ENCODE measurements around the gene GOLGA3. TPM values are rescaled to one million over a fixed set of nuclear protein-coding genes. Genes with fewer than 3 reads are reported as not detected.

The GOLGA3 gene
- total and polyA plus RNA-seq, 12 donors, result 10.8 to 46.1 (median 34.8) TPM

DNA sequence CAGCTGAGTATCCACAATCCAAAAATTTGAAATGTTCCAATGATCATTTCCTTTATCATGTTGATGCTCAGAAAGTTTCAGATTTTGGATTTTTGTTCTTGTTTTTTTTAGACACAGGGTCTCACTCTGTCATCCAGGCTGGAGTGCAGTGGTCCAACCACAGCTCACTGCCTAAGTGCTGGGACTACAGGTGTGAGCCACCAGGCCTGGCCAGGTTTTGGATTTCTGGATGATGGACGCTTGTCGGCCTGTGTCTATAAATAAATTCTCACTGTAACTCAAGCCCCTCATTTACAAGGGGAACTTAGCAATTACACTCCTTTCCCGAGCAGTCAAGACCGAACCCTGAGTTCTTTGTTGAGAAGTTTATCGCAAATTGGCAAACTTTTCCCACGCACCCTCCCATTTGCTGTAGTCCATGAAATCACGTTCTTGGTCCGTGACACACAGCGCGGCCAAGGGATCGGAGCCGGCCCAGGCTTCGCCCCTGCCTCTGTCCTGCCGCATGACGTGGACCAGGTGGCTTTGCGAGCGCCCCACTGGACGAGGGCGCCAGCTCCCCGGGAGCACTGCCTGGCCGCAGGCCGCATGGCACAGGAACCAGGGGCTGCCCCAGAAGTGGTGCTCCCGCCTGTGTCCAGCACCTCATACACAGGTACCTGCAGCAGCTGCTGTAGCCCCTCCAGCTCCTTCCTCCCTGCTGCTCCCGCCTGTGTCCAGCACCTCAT is 53.0 kb downstream of the GOLGA3 start:
- intact Hi-C loops (cut with DNase I), result loop anchor here in 1 of 10 donors (10.0 kb wide), 1 partner anchor 49 kb away; the partner anchor contains the start of gene GOLGA3

DNA sequence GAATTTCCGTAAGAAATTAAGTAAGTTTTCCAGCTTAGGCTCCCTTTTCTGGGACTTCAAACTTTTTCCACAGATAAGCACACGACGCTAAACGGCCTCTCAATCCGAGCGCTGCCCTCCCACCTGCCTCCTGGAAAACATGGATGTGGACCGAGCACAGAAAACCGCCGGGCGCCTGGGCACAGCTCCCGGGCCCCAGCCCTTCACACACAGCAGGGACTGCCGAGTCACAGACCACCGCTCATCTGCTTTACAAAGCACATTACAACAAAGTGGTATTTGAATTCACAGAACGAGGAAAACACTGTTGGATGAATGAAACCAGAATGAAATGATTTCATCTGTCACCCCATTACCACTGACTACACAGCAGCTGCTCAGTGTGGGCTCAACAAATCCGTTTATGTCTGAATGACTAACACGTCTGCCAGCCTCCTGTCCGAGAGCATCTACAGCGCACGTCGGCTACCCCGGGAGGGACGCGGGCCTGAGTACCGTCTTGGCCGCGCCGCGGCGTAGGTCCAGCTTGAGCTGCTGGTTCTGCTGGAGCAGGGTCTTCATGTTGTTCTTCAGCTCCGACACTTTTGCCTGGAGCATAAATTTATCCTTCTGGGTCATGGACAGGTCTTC is 53.9 kb downstream of the GOLGA3 start:
- peaks cover 0 to 29% (median 9%) of the 10 kb centered on the region in 9 donors for H3K4me1 ChIP-seq
- no peak for DNase-seq
- intact Hi-C loops (cut with DNase I), result loop anchor here in 1 of 10 donors (10.0 kb wide), 1 partner anchor 50 kb away; the partner anchor contains the start of gene GOLGA3
- H3K27ac ChIP-seq, result no peak overlapping the region
- WGBS, 2 donors, result 90 to 91% methylated on average over 30 of the region's 30 CpGs
- H3K27me3 ChIP-seq, result no peaks in the 10 kb centered on the region
- TF ChIP-seq, protein P1, sequence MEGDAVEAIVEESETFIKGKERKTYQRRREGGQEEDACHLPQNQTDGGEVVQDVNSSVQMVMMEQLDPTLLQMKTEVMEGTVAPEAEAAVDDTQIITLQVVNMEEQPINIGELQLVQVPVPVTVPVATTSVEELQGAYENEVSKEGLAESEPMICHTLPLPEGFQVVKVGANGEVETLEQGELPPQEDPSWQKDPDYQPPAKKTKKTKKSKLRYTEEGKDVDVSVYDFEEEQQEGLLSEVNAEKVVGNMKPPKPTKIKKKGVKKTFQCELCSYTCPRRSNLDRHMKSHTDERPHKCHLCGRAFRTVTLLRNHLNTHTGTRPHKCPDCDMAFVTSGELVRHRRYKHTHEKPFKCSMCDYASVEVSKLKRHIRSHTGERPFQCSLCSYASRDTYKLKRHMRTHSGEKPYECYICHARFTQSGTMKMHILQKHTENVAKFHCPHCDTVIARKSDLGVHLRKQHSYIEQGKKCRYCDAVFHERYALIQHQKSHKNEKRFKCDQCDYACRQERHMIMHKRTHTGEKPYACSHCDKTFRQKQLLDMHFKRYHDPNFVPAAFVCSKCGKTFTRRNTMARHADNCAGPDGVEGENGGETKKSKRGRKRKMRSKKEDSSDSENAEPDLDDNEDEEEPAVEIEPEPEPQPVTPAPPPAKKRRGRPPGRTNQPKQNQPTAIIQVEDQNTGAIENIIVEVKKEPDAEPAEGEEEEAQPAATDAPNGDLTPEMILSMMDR (IDR thresholded peaks at IDR 0.05), result no peak
- no peak for ATAC-seq
- H3K9me3 ChIP-seq, result no peaks in the 10 kb centered on the region
- peaks cover 0 to 98% (median 62%) of the 10 kb centered on the region in 9 donors for H3K36me3 ChIP-seq
- no peak overlapping the region for H3K4me3 ChIP-seq

More for the DNA sequence above, 53.0 kb downstream of the GOLGA3 start:
- Histone ChIP-seq H3K4me1 (peaks cover 0 to 21% (median 9%) of the 10 kb centered on the region in 9 donors), H3K27me3 (no peaks in the 10 kb centered on the region), H3K27ac (peak overlapping the region in 1 of 10 donors; percentile 15), H3K36me3 (peaks cover 4 to 98% (median 68%) of the 10 kb centered on the region in 9 donors), H3K4me3 (no peak overlapping the region), H3K9me3 (no peaks in the 10 kb centered on the region)
- DNase-seq (no peak), ATAC-seq (no peak)
- TF ChIP-seq, protein P1 (IDR thresholded peaks at IDR 0.05), result no peak
- 93 to 94% methylated on average over 23 to 24 of the region's 24 CpGs for WGBS, 2 donors

DNA sequence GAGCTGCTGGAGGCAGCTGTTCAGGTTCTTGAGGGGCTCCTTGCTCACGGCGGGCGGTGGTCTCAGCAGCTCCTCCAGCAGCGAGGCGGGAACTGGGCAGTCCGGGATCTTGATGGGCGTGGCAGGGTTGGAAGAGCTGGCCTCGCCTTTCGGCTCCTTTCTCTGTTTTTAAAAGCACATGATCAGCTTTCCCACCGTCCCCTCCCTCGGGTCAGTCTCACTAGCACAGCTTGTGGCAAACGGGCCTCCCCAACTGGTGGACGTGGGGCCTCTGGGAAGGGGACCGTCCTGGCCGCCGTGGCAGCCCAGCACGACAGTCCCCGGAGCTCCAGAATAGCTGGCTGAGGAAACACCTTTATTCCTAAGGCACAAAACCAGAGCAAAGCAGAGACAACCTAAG is 54.5 kb downstream of the GOLGA3 start:
- no peak for ATAC-seq
- no peak for DNase-seq
- H3K36me3 ChIP-seq, result peaks cover 0 to 100% (median 62%) of the 10 kb centered on the region in 9 donors
- peaks cover 0 to 35% (median 9%) of the 10 kb centered on the region in 9 donors for H3K4me1 ChIP-seq
- no peak overlapping the region for H3K27ac ChIP-seq
- no peaks in the 10 kb centered on the region for H3K9me3 ChIP-seq
- intact Hi-C loops (cut with DNase I), result loop anchor here in 1 of 10 donors (10.0 kb wide), 1 partner anchor 51 kb away; the partner anchor contains the start of gene GOLGA3
- WGBS, 2 donors, result 89 to 92% methylated on average over 18 of the region's 18 CpGs
- no peaks in the 10 kb centered on the region for H3K27me3 ChIP-seq
- TF ChIP-seq, protein P1 (IDR thresholded peaks at IDR 0.05), result no peak
- H3K4me3 ChIP-seq, result no peak overlapping the region

Measured in heart right ventricle (tissue), 16 donors.